HEK293 (cell line): ENCODE measurements around the gene AHCYL1.

Experiments used
- ZNF24 ChIP-seq: fragments of 450-650 bp; formaldehyde crosslinking; IDR thresholded peaks from 2 replicates; pipeline ENCODE4 v1.5.1; 2016; ENCODE audit warnings: missing biosample characterization, missing genetic modification characterization
- ZNF394 ChIP-seq: fragments of 450-650 bp; formaldehyde crosslinking; IDR thresholded peaks from 2 replicates; pipeline ENCODE4 v1.5.1; 2016; ENCODE audit warnings: missing biosample characterization, missing genetic modification characterization, mild to moderate bottlenecking, moderate library complexity, borderline replicate concordance
- TF ChIP-seq, protein P1 (sequence below): fragments of 450-650 bp; formaldehyde crosslinking; IDR thresholded peaks from 2 replicates; pipeline ENCODE4 v1.5.1; 2016; ENCODE audit warnings: missing biosample characterization, missing genetic modification characterization, borderline replicate concordance
- TF ChIP-seq, protein P2 (sequence below): fragments of 450-650 bp; formaldehyde crosslinking; IDR thresholded peaks from 2 replicates; pipeline ENCODE4 v1.5.1; 2016; ENCODE audit warnings: missing biosample characterization, missing genetic modification characterization, low read depth

DNA sequence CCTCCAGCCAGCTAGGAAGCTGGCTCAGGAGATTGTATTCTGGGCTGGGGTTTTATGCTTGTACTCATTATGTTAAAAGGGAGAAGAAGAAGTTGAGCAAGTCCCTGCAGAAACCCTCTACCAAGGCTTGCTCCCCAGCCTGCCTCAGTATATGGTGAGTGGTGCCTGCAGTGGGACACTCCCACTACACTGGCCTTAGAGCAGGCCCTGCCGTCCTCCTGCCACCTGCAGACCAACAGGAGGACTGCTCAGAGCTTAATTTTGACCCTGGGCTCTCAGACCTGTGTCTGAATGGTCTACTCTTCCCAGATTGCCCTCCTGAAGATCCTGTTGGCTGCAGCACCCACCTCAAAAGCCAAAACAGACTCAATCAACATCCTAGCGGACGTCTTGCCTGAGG is 62.9 kb downstream of the AHCYL1 start:
- TF ChIP-seq ZNF24 (tag by site-specific recombination) = no peak
- TF ChIP-seq, protein P1, sequence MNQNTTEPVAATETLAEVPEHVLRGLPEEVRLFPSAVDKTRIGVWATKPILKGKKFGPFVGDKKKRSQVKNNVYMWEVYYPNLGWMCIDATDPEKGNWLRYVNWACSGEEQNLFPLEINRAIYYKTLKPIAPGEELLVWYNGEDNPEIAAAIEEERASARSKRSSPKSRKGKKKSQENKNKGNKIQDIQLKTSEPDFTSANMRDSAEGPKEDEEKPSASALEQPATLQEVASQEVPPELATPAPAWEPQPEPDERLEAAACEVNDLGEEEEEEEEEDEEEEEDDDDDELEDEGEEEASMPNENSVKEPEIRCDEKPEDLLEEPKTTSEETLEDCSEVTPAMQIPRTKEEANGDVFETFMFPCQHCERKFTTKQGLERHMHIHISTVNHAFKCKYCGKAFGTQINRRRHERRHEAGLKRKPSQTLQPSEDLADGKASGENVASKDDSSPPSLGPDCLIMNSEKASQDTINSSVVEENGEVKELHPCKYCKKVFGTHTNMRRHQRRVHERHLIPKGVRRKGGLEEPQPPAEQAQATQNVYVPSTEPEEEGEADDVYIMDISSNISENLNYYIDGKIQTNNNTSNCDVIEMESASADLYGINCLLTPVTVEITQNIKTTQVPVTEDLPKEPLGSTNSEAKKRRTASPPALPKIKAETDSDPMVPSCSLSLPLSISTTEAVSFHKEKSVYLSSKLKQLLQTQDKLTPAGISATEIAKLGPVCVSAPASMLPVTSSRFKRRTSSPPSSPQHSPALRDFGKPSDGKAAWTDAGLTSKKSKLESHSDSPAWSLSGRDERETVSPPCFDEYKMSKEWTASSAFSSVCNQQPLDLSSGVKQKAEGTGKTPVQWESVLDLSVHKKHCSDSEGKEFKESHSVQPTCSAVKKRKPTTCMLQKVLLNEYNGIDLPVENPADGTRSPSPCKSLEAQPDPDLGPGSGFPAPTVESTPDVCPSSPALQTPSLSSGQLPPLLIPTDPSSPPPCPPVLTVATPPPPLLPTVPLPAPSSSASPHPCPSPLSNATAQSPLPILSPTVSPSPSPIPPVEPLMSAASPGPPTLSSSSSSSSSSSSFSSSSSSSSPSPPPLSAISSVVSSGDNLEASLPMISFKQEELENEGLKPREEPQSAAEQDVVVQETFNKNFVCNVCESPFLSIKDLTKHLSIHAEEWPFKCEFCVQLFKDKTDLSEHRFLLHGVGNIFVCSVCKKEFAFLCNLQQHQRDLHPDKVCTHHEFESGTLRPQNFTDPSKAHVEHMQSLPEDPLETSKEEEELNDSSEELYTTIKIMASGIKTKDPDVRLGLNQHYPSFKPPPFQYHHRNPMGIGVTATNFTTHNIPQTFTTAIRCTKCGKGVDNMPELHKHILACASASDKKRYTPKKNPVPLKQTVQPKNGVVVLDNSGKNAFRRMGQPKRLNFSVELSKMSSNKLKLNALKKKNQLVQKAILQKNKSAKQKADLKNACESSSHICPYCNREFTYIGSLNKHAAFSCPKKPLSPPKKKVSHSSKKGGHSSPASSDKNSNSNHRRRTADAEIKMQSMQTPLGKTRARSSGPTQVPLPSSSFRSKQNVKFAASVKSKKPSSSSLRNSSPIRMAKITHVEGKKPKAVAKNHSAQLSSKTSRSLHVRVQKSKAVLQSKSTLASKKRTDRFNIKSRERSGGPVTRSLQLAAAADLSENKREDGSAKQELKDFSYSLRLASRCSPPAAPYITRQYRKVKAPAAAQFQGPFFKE (tag by site-specific recombination) = no peak
- TF ChIP-seq, protein P2, sequence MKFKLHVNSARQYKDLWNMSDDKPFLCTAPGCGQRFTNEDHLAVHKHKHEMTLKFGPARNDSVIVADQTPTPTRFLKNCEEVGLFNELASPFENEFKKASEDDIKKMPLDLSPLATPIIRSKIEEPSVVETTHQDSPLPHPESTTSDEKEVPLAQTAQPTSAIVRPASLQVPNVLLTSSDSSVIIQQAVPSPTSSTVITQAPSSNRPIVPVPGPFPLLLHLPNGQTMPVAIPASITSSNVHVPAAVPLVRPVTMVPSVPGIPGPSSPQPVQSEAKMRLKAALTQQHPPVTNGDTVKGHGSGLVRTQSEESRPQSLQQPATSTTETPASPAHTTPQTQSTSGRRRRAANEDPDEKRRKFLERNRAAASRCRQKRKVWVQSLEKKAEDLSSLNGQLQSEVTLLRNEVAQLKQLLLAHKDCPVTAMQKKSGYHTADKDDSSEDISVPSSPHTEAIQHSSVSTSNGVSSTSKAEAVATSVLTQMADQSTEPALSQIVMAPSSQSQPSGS (tag by site-specific recombination) = no peak
- no peak for TF ChIP-seq ZNF394 (tag by site-specific recombination)
